IPS-18c (cell line): ENCODE measurements around the gene ZDHHC8.

Source experiments
- H3K4me3 ChIP-seq: 2 replicates; pipeline ENCODE4 v1.7.0; 2013; ENCODE audit warnings: low read depth, mild to moderate bottlenecking, low read length, moderate library complexity; ENCODE audit not compliant: insufficient read depth
- H3K9me3 ChIP-seq: one replicate; pipeline ENCODE4 v1.6.1; 2013; ENCODE audit warnings: mild to moderate bottlenecking, low read length, moderate library complexity; ENCODE audit not compliant: control insufficient read depth, insufficient read depth

Gene ZDHHC8

GRCh38 chr22:20110359-20110985 is 21.1 kb upstream of the ZDHHC8 start:
- peaks cover 3% of the 10 kb centered on the region for H3K9me3 ChIP-seq
- H3K4me3 ChIP-seq, result no peak overlapping the region

GRCh38 chr22:20111045-20111688 is 20.4 kb upstream of the ZDHHC8 start:
- Histone ChIP-seq H3K4me3 (no peak overlapping the region), H3K9me3 (peaks cover 3% of the 10 kb centered on the region)

DNA sequence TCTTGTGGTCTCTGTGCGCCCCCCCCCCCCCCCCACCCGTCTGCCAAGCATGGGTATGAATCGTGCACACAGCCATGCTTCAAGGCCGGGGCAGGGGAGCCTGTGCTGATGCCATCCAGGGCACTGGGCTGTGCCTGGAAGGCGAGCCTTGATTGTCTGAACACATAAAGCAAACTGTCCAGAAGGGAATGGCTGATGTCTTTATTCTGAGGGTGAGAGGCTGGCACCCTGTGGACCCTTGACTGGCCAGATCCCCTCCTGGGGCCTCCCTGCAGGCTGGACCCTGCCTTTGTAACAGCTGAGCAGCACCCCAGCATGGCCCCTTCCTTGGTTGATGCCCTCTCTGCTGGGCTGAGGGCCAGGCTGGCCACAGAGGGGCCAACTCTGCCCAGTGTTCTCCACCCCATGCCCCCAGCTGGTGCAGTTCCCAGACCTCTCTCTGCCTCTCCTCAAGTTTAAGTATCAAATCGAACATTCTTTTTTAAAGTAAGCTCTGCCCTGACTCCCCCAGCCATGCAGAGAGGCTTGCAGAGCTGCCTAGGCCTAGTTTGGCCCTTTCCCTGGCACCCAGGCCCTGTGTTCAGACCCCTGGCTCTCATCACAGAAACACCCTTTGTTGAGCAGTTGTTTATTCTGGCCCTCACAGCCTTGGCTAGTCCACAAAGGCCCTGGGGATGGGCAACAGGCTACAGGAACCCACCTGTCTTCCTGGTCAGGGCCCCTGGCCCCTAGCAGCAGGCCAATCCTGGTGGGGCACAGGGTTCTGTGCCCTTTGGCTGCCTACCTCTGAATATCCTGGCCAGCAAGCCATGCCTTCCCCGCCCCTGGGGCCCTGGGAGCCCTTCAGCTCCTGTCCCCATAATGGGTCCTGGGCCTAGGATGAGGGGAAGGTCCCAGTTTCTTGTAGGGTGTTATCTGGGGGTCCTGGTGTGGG is 19.6 kb upstream of the ZDHHC8 start:
- H3K9me3 ChIP-seq, result peaks cover 3% of the 10 kb centered on the region
- no peak overlapping the region for H3K4me3 ChIP-seq

- H3K4me3 ChIP-seq, result no peak overlapping the region
- H3K9me3 ChIP-seq, result peaks cover 3% of the 10 kb centered on the region
Observed at GRCh38 chr22:20112623-20113511, 18.7 kb upstream of the ZDHHC8 start.

- H3K4me3 ChIP-seq, result no peak overlapping the region
- H3K9me3 ChIP-seq, result peaks cover 3% of the 10 kb centered on the region
Observed at GRCh38 chr22:20113551-20114310, 17.9 kb upstream of the ZDHHC8 start.

GRCh38 chr22:20114506-20115475 is 16.8 kb upstream of the ZDHHC8 start:
- Histone ChIP-seq H3K9me3 (peaks cover 3% of the 10 kb centered on the region), H3K4me3 (no peak overlapping the region)

- Histone ChIP-seq H3K4me3 (peak within 1 kb of the TSS; percentile 82), H3K9me3 (no peaks in the 10 kb centered on the region)
Observed at GRCh38 chr22:20115691-20116375, 15.8 kb upstream of the ZDHHC8 start, which contains the start of gene RANBP1. RANBP1 (plus strand) TSS chr22:20116104; CDS start chr22:20116185, 81 bp downstream.

- Histone ChIP-seq H3K4me3 (peak overlapping the region; percentile 82), H3K9me3 (no peaks in the 10 kb centered on the region)
Observed at GRCh38 chr22:20116376-20116950, 15.1 kb upstream of the ZDHHC8 start.

- H3K4me3 ChIP-seq, result peak within 1 kb of the TSS; percentile 94
- no peaks in the 10 kb centered on the region for H3K9me3 ChIP-seq
Observed at GRCh38 chr22:20116951-20117632, 14.5 kb upstream of the ZDHHC8 start, which contains the start of gene TRMT2A. TRMT2A (minus strand) TSS chr22:20117226; CDS start chr22:20116906, 320 bp downstream.

GRCh38 chr22:20117633-20118299 is 13.8 kb upstream of the ZDHHC8 start:
- Histone ChIP-seq H3K4me3 (peak overlapping the region; percentile 94), H3K9me3 (no peaks in the 10 kb centered on the region)

DNA sequence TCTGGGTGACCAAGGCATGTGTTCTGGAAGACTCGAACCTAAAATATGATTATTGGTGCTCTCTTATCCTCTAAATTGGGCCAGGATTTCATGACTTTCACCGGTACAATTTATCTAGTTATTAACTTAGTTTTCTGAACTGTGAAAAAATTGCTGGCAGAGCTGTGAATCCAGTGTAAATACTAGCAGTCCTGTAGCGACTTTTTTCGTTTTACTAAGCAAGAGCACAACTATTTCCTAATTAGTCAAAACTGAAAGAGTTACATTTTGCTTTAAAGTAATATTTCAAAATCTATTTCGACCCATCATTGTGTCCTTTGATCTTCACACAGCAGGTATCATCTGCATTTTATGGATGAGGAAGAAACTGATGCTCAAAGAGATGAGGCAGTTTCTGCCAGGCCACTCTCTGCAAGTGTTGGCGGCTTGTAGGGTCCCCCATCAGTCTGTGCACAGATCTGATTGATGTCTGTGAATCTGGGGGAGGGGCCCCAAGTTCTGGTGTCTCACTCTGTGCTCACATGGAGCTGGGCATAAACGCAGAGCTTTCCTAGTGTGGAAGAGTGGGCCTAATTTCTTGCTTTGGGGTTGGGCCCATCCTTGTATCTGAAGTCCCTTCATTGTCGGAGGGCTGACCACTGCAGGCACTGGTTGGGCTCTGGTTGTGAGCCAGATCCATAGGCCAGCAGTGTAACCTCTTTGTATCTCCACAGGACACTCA is 13.1 kb upstream of the ZDHHC8 start:
- Histone ChIP-seq H3K9me3 (no peaks in the 10 kb centered on the region), H3K4me3 (peak overlapping the region; percentile 94)

DNA sequence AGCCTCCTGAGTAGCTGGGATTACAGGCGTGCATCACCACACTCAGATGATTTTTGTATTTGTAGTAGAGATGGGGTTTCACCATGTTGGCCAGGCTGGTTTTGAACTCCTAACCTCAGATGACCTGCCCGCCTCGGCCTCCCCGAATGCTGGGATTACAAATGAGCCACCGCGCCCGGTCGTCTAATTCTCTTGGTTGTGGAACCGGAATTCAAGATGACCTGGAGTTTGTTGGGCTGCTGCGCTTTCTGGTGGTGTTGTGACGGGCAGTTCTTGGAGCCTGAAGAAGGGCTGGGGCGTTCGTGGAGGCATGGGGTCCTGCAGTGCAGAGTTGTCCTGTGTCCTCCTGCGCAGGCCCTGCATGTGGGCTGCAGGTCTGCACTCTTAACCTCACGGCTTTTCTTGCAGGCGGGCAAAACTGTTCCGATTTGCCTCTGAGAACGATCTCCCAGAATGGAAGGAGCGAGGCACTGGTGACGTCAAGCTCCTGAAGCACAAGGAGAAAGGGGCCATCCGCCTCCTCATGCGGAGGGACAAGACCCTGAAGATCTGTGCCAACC is 9.7 kb upstream of the ZDHHC8 start:
- no peak overlapping the region for H3K4me3 ChIP-seq
- H3K9me3 ChIP-seq, result no peaks in the 10 kb centered on the region
